Stimulated activated CD8-positive, alpha-beta memory T cell treated with anti-CD3 and anti-CD28 coated beads, Interleukin-4, amount 100 ng/mL, for 24 hours (primary cell): Measurements from ENCODE around the gene EML1.

Experiments
- DNase-seq: peaks from one replicate; pipeline ENCODE4 v3.0.0-alpha.2; 2020; ENCODE audit warnings: low read depth

The EML1 gene

DNA sequence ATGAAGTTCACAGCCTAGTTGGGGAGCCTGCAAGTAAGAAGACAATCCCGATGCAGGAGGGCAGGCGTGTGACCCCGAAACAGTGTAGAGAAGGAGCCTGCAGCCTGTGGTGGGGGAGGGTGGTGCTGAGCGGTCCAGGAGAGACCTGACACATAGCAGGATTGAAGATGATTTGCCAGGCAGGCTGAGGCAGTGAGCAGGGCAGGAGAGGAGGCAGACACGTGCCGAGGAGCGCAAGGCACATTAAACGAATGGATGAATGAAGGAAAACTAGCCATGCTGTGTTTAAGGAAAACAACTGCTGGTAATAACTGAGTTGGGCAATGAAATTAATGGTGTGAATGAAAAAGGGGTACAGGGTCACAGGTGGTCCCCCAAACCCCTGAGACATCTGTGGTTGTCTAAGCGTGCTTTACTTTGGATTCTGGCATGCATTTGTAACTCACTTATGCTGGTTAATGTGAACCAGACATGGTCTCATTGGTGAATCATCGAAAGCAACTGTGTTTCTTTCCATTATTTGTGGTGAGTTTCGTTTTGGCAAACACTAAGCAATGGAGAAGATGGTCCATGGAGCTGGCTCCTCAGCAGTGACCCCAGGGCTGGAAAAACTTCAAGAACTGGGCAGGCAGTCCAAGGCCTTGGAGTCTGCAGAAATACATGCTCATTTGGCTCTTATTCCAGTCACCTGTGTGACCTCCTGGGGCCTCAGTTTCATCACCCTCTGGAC, 175.1 kb downstream of the EML1 start:
- DNase-seq, result no peak

DNA sequence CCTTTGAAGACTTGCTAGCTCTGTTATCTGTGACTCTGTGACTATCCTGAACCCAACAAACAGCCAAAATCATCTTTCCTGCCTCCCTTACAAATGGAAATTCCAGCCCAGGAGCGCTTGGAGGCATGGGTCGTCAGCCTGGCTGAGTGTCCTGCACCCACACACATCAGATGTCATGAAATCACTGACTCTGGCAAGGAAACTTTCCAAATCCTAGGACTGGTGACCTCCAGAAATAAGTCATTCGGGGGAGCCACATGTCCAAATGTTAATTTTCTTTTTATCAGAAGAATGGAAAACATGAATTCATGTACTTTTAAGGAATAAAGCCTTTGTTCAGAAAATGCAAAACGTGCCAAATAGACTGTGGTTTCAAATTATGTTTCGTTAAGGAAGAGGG, 175.7 kb downstream of the EML1 start:
- DNase-seq, result no peak

DNA sequence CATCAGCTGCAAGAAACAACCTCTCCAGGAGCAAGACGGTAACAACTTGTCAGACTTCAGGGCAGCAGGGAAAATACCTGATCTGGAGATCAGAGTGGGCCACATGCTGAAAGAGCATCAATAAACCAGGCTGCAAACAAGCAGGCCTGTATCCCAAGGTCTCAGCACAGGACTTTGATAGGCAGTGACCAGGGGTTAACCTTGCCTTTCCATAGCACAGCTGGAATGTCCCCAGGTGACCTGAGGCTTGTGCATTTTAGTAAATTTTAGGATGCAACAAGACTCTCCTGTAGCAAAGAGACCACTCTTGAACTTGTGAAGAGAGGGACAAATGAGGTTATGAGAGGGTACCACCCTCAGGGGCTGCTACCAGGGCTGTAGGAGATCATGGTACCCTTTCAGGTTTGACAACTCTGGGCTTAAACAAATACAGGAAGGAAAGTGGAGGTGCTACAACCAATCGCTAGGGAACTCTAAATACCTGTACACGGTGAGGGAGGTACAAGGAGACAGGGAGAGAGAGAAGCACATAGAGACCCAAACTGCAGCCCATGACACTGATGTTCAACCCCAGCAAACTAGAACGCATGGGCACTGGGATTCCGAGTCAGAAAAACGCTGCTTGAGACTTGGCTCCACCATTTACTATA, 176.6 kb downstream of the EML1 start:
- DNase-seq, result no peak

DNA sequence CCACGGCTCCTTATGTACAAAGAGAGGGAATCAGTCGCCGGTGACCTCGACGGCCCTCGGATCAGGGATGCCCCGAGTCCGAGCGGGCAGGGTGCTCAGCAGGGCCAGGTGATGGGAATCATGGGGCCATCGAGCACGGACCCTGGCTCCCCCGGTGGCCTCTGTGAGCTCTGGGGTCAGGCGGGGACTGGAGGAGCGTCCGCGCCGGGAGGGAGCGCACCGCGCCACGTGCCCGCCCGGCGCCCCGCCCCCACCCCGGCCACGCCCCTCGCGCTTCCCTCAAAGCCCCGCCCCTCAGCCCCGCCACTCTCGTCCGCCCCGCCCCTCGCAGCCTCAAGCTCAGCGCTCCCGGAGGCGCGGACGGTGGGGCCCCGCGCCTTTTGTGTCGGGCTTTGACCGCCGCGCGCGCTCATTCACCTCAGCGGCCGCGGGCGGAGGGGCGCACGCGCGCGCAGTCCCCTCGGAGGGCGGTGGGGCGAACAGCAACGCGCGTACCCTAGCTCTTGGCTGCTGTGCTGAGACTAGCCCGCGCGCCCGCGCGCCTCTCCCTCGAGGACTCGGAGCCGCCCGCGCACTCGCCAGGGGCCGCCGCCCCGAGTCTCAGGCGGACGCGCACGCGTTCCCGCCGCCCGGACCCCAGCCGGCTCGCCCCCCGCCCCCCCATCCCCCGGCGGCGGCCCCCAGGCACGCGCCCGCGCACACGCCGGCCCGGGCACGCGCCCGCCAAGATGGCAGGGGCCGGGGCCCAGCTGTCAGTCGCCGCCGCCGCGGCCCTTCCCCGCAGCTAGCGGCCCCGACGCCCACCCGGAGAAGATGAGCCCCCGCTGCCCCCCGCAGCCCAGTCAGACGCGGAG, 178.1 kb downstream of the EML1 start:
- DNase-seq, result peak; percentile 75

DNA sequence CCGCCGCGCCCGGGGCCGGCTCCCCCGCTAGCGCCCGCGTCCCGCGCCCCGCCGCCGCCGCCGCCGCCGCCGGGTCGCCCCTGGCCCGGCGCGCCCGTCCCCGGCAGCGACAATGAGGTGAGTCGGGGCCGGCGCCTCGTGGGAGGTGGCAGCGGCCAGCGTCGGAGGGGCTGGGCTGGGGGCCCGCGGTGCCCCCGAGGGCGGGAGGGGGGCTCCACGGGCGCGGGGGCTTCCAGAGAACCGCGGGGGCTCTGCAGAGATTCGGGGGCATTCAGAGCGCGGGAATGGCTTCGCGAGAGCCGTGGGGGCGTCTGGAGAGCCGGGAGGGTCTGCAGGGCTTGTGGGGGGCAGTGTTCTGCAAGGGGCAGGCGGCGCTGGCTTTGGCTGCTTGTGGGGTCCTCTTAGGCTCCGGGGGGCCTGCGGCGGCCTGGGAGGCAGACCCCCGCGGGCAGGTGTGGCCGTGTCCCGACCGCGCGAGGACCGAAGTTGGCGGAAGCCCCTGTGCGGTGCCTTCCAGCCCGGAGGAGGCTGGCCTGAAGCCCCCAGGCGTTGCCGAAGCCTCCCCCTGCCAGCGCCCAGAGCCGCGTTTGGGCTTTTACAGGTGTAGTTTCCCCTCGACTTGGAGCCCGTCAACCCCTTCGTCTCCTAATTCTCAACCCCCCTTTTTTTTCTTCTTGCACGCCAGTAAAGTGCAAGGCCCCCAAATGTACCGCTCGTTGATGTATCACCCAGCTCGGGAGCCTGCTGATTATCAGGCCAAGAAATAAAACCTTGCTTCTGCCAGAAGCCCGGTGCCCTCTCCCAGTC, 178.9 kb downstream of the EML1 start:
- DNase-seq, result peak; percentile 2

DNA sequence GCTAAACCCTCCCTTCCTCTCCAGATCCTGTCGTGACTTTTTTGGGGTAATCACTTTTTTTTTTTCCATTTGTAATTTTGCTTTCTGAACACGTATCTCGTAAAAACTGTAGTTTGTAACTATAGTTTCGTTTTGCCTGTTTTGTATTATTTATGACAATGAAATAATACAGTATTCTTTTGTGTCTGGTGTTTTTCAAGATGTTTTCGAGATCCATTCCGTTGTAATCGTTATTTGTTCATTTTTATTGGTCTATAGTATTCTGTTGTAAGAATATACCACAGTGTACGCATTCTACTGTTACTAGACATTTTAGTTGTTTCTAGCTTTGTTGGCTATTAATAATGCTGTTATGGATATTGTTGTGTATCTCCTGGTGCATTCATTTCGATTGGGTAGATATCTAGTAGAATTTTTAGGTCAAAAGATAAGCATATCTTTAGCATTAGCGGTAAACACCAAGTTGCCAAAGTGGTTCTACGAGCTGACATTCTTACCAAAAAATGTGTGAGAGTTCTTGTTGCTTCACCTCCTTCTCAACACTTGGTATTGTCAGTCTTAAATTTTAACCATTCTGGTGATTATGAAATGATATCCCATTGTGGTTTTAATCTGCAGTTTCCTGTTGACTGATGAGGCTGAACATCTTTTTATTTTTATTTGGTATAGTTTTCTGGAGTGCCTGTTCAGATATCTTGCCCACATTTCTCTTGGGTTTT, 179.7 kb downstream of the EML1 start:
- DNase-seq, result no peak

DNA sequence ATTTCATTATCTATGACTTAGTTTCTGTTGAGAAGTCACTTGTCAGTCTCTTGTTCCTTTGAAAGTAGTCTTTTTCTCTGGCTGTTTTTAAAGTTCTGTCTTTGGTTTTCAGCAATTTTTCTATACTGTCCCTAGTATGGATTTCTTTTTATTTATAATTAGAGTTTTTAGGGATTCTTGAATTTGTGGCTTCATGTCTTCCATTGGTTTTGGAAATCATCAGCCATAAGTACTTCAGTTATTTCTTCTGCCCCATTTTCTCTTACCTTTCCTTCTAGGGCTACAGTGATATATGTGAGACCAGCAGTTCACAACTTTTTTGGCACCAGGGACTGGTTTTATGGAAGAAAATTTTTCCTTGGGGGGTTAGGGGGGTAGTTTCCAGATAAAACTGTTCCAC, 182.0 kb downstream of the EML1 start:
- DNase-seq, result no peak

DNA sequence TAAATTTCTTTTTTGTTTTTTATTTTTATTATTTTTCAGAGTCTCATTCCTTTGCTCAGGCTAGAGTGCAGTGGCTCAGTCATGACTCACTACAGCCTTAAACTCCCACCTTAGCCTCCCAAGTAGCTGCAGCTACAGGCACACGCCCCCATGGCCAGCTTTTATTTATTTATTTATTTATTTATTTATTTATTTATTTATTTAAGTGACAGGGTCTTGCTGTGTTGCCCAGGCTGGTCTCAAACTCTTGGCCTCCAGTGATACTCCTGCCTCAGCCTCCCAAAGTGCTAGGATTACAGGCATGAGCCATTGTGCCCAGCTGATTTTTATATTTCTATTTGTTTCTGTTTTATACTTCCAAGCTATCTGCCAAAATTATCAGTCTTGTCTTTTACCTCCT, 182.8 kb downstream of the EML1 start:
- no peak for DNase-seq

DNA sequence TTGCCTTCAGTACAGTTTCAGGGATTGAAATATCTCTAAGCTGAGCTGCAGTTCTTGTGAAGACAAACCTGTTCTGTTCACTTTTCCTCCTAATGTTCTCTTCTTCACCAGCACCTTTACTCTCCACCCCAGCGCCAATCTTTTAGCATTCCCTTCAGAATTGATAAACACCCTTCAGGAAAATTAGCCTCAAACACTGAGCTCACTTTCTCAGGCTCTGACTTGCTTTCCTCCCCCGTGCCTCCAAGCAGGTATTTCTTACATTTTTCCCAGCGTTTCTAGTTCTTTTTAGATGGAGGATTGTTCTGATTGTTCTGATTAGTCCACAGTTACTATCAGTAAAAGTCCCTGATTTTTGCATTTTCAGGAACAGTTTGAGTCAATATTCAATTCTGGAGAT, 183.5 kb downstream of the EML1 start:
- DNase-seq, result no peak

DNA sequence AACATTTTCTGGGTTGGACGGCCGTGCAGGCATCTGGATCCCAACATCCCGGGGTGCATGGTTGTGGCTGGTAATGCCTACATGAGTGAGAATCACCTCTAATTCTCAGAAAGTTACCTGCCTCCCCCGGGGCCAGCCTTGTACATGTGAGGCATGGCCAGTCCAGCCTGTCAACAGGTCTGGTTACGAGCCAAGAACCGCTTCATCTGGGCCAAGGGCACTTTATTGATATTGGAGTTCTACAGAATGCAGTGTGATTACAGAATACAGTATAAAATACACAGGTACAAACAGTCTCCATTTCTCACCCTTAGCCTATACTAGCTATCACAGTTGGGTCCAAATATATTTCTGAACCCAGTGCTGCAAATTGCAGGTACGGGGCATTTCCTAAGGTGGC, 187.1 kb downstream of the EML1 start:
- no peak for DNase-seq

DNA sequence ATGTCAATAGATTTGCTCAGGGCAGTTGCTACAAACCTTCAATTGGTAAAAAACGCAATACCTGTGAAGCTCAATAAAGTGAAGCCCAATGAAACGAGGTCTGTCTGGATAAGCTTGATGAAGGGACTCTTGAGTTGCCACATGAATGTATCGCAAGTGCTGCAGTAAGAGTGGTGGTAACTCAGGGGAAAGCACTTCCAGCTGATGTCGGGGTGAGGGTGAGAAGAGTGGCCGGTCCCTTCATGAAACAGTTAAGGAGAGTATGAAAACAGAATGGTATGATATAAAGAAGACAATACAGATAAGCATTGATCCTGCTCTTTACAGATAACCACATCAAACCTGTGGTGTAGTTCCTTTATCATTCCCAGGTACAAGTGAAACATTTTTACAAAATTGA, 188.6 kb downstream of the EML1 start:
- no peak for DNase-seq

DNA sequence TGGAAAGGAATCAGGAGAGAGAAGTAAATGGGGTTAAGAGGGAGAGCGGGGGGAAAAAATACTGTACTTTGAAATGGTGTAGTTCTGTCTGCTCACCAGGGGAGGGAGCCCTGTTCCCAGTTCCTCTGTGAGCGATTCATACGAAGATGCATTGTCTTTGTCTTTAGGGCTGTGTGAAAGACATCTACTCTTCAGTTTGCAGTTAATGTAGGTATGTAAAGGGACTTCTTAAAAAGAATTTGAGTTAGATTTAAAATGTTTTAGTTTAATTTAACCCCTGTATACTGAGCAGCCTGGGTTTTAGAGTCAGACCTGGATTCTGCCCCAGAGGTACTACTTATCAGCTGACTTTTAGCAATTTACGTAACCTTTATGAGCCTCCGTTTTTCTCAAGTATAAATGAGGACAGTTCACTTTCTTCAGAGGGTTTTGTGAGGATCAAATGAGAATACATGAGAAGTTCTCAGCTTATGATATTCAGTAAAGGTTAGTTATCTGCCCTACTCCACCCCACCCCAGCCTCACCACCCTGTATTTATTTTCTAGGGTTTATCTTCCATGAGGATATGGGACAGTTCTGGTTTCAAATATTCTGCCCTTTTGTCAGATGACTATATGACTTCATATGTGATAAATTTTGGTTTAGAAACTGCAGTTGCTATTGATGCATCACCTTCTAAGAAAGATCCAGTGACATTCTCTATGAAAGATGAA, 189.5 kb downstream of the EML1 start:
- DNase-seq, result peak; percentile 34

DNA sequence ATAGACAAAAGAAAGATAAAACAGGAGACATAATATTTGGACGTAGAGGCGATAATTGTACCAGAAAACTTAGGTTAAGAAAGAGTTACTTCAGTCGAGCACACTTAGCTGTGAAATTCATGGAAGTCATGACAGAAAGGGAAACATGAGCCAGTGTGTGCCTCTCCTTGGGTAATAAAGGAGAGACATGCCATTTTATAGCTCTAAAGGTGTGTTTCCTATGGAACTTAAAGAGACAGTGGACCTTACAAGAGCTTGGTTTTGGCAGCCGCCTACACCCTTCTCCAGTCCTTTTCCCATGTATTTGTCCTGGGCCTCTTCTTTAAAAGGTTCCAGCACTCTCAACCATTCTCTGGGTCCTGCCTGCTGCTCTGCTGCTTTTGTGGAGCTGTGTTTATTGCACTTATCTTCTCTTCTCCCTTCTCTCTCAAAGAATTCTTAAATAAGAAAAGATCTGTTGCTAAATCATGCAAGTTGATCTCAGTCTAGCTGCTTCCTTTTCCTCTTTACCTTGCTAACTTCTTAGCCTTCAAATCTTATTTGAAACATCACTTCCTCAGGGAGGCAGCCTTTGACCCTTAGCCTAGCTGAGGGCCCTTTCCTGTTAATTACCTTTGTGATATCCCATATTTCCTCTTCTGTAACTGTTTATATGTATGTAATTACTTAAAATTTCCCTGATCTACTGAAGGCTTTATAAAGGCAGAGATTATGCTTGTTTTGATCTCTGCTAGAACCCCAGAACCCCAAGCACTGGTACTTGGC, 190.2 kb downstream of the EML1 start:
- no peak for DNase-seq

DNA sequence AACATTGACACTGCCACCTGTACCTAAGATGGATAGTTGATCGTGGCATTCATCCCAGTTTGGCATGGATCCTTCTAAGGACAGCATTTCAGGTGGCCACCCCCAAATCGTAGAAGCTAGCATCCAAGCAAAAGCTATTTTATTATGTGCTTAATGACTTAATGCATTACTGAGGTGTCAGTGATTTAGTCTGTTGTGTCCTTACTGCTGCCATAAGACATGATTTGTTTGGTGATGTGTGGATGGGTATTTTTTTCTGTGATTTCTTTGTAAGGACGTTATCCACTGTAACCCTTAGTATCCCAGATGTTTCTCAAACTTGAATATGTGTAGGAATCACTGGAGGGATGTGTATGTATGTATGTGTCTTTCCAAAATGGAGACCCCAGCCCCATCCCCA, 190.8 kb downstream of the EML1 start:
- DNase-seq, result no peak

DNA sequence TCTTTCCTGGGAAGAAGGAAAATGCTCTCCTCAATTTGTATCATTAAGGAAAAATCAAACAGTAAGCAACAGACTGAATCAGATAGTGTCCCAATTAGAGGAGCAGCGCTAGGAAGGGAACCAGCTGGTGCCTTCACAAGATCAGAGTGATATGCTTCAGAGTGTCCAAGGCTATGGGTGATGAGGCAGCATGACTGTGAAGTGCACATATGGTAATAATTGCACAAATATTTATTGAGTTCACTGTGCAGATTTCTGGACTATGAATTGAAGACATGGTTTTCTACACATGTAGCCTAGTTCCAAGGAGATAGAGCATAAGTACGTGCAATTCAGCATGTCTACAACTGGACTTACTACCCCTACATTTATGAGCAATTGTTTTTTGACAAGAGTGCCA, 193.2 kb downstream of the EML1 start:
- DNase-seq, result no peak

DNA sequence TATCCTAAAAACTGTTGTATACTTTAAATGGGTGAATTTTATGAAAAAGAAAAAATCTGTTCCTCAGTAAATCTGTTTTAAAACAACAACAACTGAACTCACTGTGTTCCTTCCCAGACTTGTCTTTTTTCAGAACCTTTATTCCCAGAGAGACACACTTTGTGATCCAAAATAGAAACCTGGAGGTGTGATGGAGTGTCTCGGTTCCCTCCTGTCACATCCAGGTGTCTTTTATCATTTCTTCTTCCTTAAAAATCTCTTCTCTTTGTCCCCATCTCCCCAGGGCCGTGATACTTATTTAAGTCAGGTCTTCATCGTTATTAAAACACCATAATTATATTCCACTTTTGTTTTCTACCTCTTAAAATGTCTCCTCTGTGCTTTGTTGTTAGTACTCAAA, 195.8 kb downstream of the EML1 start:
- no peak for DNase-seq

DNA sequence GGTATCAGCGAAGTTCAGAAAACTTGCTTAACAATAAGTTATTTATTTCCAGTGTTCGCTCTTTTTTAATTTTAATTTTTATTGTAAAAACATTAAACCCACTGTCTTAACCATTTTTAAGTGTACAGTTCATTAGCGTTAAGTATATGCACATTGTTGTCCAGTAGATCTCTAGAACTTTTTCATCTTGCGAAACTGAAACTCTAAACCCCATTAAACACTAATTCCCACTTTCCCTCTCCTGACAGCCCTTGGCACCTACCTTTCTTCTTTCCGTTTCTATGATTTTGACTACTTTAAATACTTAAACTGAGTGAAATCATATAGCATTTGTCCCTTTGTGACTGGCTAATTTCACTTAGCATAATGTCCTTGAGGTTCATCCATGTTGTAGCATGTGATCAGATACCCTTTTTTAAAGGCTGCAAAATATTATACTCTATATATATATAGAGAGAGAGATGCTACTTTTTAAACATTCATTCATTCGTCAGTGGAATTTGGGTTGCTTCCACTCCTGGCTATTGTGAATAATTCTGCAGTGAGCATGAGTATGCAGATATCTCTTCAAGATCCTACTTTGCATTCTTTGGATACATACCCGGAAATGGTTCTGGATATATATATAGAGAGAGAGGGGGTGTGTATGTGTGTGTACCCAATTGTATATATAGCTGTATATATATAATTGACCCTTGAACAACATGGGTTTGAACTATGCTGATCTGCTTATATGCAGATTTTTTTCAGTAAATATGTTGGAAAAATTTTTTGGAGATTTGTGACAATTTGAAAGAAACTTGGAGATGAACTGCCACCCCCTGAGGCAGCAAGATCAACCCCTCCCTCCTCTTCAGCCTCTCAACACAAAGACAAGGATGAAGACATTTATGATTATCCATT, 197.3 kb downstream of the EML1 start:
- no peak for DNase-seq

DNA sequence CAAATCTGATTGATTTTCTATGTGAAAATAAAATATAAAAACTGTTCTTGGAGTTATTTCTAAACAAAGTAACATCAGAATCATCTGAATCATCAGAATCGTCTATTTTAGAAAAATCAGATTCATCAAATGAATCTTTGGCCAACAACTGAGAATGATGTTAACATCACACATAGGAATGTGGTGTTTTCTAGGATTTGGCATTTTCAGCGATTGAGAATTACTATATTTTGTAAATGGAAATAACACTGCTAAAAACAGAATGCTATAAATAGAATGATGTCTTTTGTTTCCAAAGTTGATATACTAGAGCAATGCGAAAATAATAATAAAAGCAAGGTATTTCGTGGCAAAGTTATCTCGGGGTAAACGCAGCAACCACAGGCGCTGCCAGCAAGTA, 198.1 kb downstream of the EML1 start:
- DNase-seq, result no peak
